GM18951 (cell line): ENCODE measurements around the gene STEAP3.

Source experiments
- POLR2A ChIP-seq: IDR thresholded peaks from 4 replicates; pipeline ENCODE4 v1.6.1; 2011; ENCODE audit warnings: mild to moderate bottlenecking; ENCODE audit not compliant: insufficient read length, insufficient read depth; ENCODE audit errors: extremely low read depth
- in situ Hi-C: fragments of 300-500 bp; cut with MboI; formaldehyde crosslinking; loops from one replicate; pipeline ENCODE4 v1.12.0; 2022; ENCODE audit warnings: low sequenced_read_pairs, mixed read lengths, inconsistent platforms; ENCODE audit not compliant: unreplicated experiment

Gene STEAP3

GRCh38 chr2:119307419-119308140 lies 83.9 kb downstream of the STEAP3 start:
- in situ Hi-C loops: no loop called here
- TF ChIP-seq POLR2A: no peak

GRCh38 chr2:119308793-119309330 lies 85.2 kb downstream of the STEAP3 start:
- no peak for TF ChIP-seq POLR2A
- in situ Hi-C loops: no loop called here

GRCh38 chr2:119311371-119311770 lies 87.7 kb downstream of the STEAP3 start:
- TF ChIP-seq POLR2A: no peak
- in situ Hi-C loops: no loop called here

GRCh38 chr2:119311831-119312230 lies 88.2 kb downstream of the STEAP3 start:
- TF ChIP-seq POLR2A: no peak
- in situ Hi-C loops: no loop called here
